ENCODE data around the gene CDK5RAP2. TPM values are rescaled to one million over a fixed set of nuclear protein-coding genes. Genes with fewer than 3 reads are reported as not detected.

CDK5RAP2 gene
- total RNA-seq, 1 donor from 2014 or later = 54.7 TPM

DNA sequence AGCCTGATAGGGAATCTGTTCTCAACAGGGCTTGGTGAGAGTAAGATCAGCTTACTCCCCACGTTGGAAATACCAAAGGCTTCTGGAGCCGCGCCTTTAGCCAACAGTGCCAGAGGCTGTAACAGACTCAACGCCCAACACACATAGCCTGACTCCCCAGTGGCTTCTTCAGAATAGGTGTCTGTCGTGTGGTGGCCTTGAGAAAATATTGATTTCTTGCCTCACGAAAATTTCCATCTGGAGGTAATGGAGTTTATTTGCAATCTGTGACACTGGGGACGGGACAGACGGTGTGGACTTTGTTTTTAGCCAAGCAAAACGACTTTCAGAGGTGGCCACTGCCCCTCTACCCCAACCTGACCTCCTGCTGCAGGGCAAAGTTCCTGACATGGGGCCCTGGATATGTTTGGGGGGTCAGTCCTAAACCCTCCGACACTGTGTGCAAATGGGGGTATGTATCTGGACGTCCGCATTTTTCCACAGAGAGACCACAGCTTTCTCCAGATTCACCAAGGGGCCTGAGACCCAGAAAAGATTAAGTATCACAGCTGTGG lies 189.3 kb downstream of the CDK5RAP2 start:
- no peak for ATAC-seq
- Histone ChIP-seq H3K4me3 (no peak overlapping the region), H3K9me3 (no peaks in the 10 kb centered on the region), H3K27ac (no peak overlapping the region), H3K36me3 (peaks cover 79% of the 10 kb centered on the region), H3K27me3 (ENCODE audit: low read depth) (no peaks in the 10 kb centered on the region), H3K4me1 (peaks cover 8% of the 10 kb centered on the region)
- TF ChIP-seq, protein P1, sequence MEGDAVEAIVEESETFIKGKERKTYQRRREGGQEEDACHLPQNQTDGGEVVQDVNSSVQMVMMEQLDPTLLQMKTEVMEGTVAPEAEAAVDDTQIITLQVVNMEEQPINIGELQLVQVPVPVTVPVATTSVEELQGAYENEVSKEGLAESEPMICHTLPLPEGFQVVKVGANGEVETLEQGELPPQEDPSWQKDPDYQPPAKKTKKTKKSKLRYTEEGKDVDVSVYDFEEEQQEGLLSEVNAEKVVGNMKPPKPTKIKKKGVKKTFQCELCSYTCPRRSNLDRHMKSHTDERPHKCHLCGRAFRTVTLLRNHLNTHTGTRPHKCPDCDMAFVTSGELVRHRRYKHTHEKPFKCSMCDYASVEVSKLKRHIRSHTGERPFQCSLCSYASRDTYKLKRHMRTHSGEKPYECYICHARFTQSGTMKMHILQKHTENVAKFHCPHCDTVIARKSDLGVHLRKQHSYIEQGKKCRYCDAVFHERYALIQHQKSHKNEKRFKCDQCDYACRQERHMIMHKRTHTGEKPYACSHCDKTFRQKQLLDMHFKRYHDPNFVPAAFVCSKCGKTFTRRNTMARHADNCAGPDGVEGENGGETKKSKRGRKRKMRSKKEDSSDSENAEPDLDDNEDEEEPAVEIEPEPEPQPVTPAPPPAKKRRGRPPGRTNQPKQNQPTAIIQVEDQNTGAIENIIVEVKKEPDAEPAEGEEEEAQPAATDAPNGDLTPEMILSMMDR (IDR thresholded peaks at IDR 0.05) = no peak
- DNase-seq = no peak
- intact Hi-C loops (cut with DNase I) = no loop called here

DNA sequence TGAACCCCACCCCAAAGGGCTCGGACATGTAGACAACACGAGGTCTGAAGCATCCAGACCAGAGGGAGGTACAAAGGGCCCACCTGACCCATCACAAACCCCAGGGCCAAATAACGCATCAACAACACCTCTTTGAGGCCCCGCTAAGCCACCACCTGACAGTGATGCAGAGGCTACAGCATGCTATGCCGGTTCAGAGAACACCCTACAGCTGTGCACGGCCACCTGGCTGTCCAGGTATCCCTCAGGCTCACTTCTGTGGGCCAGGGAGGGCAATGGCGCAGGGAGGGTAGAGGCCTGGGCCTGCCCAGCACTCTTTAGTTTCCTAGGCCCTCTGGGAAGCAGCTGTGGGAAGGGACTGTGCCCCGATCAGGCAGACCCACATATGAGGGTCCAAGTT lies 190.1 kb downstream of the CDK5RAP2 start:
- no peak for DNase-seq
- peaks cover 8% of the 10 kb centered on the region for H3K4me1 ChIP-seq
- TF ChIP-seq, protein P1 (IDR thresholded peaks at IDR 0.05) = no peak
- H3K27ac ChIP-seq = no peak overlapping the region
- H3K36me3 ChIP-seq = peaks cover 71% of the 10 kb centered on the region
- H3K9me3 ChIP-seq = no peaks in the 10 kb centered on the region
- no peaks in the 10 kb centered on the region for H3K27me3 ChIP-seq (ENCODE audit: low read depth)
- intact Hi-C loops (cut with DNase I) = no loop called here
- no peak overlapping the region for H3K4me3 ChIP-seq
- no peak for ATAC-seq

DNA sequence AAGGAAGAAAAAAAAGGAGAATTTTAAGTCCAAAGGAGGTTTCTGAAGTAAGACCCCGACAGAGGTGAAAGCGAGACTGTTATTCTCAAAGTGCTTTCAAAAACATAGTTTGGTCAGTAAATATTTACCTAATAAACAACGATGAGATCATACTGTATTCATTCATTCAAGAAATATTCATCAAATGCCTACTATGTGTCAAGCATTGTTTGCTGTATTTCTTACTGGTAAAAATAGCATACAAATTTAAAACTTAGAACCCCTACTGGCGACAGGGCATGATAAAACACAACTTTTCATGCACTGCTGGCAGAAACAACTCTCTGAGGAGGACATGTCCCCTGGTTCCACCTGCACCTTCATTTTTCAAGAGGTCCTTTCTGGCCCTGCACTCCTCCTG lies 190.7 kb downstream of the CDK5RAP2 start:
- intact Hi-C loops (cut with DNase I) = no loop called here
- TF ChIP-seq, protein P1 (IDR thresholded peaks at IDR 0.05) = no peak

DNA sequence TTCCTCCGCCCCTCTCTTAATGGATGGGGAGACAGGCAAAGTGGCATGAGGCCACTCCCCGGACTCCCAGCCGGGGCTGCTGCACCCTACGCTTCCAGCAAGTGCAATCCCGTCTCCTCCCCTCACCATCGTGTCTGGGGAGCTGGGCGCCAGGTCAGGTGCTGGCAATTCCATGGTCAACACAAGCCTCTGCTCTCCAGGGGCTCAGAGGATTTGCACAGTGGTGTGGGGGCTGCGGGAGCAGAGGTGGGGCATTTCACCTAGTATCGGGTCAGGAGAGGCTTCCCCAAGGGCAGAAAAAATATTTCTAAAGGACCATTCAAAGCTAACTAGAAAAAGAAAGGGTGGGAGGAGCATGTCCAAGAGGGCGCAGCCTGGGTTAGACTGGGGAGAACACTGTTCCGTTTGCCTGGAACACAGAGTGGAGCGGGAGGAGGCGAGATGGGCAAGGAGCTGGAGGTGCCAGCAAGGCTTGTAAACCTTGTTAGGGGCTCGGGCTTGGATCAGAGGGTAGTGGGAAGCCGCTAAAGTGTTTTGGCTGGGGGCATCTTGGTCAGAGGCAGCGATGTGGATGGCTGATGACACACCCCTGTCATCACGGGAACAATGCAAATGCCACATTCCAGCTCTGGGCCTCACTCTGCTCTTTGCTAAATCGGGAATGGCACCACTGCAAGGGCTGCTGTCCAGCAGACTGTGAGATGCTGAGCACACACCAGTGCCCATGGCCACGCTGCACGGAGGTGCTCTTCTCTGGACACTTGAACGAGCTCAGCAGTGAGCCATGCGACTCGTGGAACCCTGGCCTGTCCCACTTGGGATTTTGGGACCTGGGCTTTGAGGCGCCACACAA lies 191.7 kb downstream of the CDK5RAP2 start:
- Histone ChIP-seq H3K36me3 (peaks cover 54% of the 10 kb centered on the region), H3K27ac (no peak overlapping the region), H3K4me3 (no peak overlapping the region), H3K9me3 (no peaks in the 10 kb centered on the region), H3K4me1 (peaks cover 8% of the 10 kb centered on the region), H3K27me3 (ENCODE audit: low read depth) (no peaks in the 10 kb centered on the region)
- DNase-seq = no peak
- intact Hi-C loops (cut with DNase I) = no loop called here
- ATAC-seq = no peak
- TF ChIP-seq, protein P1 (IDR thresholded peaks at IDR 0.05) = no peak

More for the DNA sequence above, 190.7 kb downstream of the CDK5RAP2 start:
- ATAC-seq (no peak), DNase-seq (no peak)
- Histone ChIP-seq H3K36me3 (peaks cover 65% of the 10 kb centered on the region), H3K4me1 (peaks cover 8% of the 10 kb centered on the region), H3K27ac (no peak overlapping the region), H3K27me3 (ENCODE audit: low read depth) (no peaks in the 10 kb centered on the region), H3K9me3 (no peaks in the 10 kb centered on the region), H3K4me3 (no peak overlapping the region)

DNA sequence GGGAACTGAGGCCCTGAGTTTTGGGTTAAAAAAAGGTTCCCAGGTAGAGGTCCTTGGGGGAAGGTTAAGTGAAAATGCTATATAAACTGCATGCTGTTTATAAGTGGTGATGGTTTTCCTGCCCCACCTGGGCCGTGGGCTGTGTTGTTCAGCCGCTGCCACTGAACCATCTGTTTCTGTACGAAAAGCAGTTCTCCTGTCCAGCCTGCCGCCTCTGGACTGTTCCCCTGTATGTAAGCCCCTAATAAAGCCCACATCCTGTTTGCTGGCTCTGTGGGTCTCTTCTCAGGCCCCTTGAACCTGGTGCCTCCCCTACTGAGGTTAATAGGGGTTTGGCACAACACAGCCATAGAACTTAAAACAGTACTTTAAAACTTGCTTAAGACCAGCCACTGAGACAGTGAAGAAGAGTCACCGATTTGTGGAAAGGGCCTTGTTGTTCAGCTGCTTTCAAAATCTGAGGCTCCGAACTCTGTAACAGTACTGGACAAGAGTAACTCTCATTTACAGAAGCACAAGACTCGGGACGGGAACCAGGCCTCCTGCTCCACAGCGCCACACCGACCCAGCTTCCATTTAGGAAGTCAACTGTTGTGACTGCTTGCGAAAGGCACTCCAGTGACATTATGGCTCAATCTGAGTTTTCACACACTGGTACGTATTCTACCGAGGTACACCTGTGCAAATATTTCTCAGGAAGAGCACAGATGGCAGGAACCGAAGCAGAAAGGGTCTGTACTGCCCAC lies 192.5 kb downstream of the CDK5RAP2 start:
- H3K27me3 ChIP-seq (ENCODE audit: low read depth) = no peaks in the 10 kb centered on the region
- no peak overlapping the region for H3K27ac ChIP-seq
- TF ChIP-seq, protein P1 (IDR thresholded peaks at IDR 0.05) = peak; percentile 6
- peak; percentile 75 for DNase-seq
- ATAC-seq = peak in 1 of 2 donors; percentile 31
- H3K9me3 ChIP-seq = no peaks in the 10 kb centered on the region
- peaks cover 46% of the 10 kb centered on the region for H3K36me3 ChIP-seq
- H3K4me1 ChIP-seq = peaks cover 8% of the 10 kb centered on the region
- intact Hi-C loops (cut with DNase I) = no loop called here
- H3K4me3 ChIP-seq = no peak overlapping the region
